Thyroid gland (tissue), 4 donors: ENCODE measurements around the gene ZNF654.

Experiments
- CTCF ChIP-seq, 6 experiments: fragments of 200-600 bp in 3 of 6; fragments of 450-650 bp in 3 of 6; sonication (generic) in 3 of 6; IDR thresholded peaks; one replicate each; pipeline ENCODE4 v1.5.1; 2016 to 2019; ENCODE audit warnings: antibody characterized with exemption in 6 of 6, mild to moderate bottlenecking in 2 of 6, inconsistent platforms in 1 of 6, moderate library complexity in 1 of 6
- POLR2A ChIP-seq, 2 donors: fragments of 450-650 bp; IDR thresholded peaks; one replicate each; pipeline ENCODE4 v1.6.1; 2017; ENCODE audit warnings: antibody characterized with exemption in 2 of 2, mild to moderate bottlenecking in 2 of 2, moderate library complexity in 1 of 2

- no peak for TF ChIP-seq POLR2A (IDR thresholded peaks at IDR 0.05)
- TF ChIP-seq CTCF (IDR thresholded peaks at IDR 0.05): no peak
Observed at GRCh38 chr3:88046766-88047165, 12.3 kb upstream of the ZNF654 start.
